Measurements from ENCODE around the gene ABLIM2.

ABLIM2 gene

GRCh38 chr4:8179074-8179473 lies 20.5 kb upstream of the ABLIM2 start:
- TF ChIP-seq CTCF (IDR thresholded peaks at IDR 0.05; ENCODE audit: low read depth, low read length), result no peak
- no peak for DNase-seq (ENCODE audit: extremely low read depth, low read depth)

GRCh38 chr4:8177956-8178355 lies 19.3 kb upstream of the ABLIM2 start:
- no peak for DNase-seq (ENCODE audit: extremely low read depth, low read depth)
- TF ChIP-seq CTCF (IDR thresholded peaks at IDR 0.05; ENCODE audit: low read depth, low read length), result no peak

- DNase-seq (ENCODE audit: extremely low read depth, low read depth), result no peak
- no peak for TF ChIP-seq CTCF (IDR thresholded peaks at IDR 0.05; ENCODE audit: low read depth, low read length)
These were observed 18.9 kb upstream of the ABLIM2 start for GRCh38 chr4:8177552-8177951.

- peak; percentile 95 for TF ChIP-seq CTCF (IDR thresholded peaks at IDR 0.05; ENCODE audit: low read depth, low read length)
- DNase-seq (ENCODE audit: extremely low read depth, low read depth), result peak; percentile 24
These were observed 18.2 kb upstream of the ABLIM2 start for GRCh38 chr4:8176547-8177399.

GRCh38 chr4:8175686-8176085 lies 17.1 kb upstream of the ABLIM2 start:
- DNase-seq (ENCODE audit: extremely low read depth, low read depth), result no peak
- TF ChIP-seq CTCF (IDR thresholded peaks at IDR 0.05; ENCODE audit: low read depth, low read length), result no peak

- TF ChIP-seq CTCF (IDR thresholded peaks at IDR 0.05; ENCODE audit: low read depth, low read length), result no peak
- DNase-seq (ENCODE audit: extremely low read depth, low read depth), result no peak
These were observed 16.4 kb upstream of the ABLIM2 start for GRCh38 chr4:8174970-8175369.

- TF ChIP-seq CTCF (IDR thresholded peaks at IDR 0.05; ENCODE audit: low read depth, low read length), result no peak
- no peak for DNase-seq (ENCODE audit: extremely low read depth, low read depth)
These were observed 15.1 kb upstream of the ABLIM2 start for GRCh38 chr4:8173492-8174242.

Data from AG09319 (cell line).